PC-9 (cell line): ENCODE results near the gene ARV1.

Experiments
- EZH2 ChIP-seq: fragments of 200-600 bp; sonication (generic); IDR thresholded peaks from 2 replicates; pipeline ENCODE4 v1.8.0; 2017; ENCODE audit warnings: antibody characterized with exemption, low read depth
- TF ChIP-seq, protein P1 (sequence below): fragments of 200-600 bp; sonication (generic); conservative IDR thresholded peaks from 2 replicates; pipeline ENCODE4 v1.6.1; 2017; ENCODE audit warnings: mixed run types, antibody characterized with exemption, mild to moderate bottlenecking, moderate library complexity

- TF ChIP-seq, protein P1, sequence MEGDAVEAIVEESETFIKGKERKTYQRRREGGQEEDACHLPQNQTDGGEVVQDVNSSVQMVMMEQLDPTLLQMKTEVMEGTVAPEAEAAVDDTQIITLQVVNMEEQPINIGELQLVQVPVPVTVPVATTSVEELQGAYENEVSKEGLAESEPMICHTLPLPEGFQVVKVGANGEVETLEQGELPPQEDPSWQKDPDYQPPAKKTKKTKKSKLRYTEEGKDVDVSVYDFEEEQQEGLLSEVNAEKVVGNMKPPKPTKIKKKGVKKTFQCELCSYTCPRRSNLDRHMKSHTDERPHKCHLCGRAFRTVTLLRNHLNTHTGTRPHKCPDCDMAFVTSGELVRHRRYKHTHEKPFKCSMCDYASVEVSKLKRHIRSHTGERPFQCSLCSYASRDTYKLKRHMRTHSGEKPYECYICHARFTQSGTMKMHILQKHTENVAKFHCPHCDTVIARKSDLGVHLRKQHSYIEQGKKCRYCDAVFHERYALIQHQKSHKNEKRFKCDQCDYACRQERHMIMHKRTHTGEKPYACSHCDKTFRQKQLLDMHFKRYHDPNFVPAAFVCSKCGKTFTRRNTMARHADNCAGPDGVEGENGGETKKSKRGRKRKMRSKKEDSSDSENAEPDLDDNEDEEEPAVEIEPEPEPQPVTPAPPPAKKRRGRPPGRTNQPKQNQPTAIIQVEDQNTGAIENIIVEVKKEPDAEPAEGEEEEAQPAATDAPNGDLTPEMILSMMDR: no peak
- no peak for TF ChIP-seq EZH2
These were observed 8.6 kb downstream of the ARV1 start for GRCh38 chr1:230987448-230987847.
